Fibroblast of villous mesenchyme (primary cell): Measurements from ENCODE around the gene CORO1C. TPM values are rescaled to one million over a fixed set of nuclear protein-coding genes. Genes with fewer than 3 reads are reported as not detected.
A peak's percentile ranks its signal among the peaks of the same experiment; 100 is the strongest.
"Not testable (repeated sequence)": the region's sequence is repeated elsewhere in the genome, so short reads cannot be mapped to it uniquely, and the experiment has no call there.

Experiments
- DNase-seq: peaks from one replicate; pipeline ENCODE4 v3.0.0-alpha.2; 2010; ENCODE audit warnings: low read depth
- H3K4me3 ChIP-seq: 2 replicates; pipeline ENCODE4 v1.5.1; 2011; ENCODE audit warnings: low read depth, mild to moderate bottlenecking, low read length
- CTCF ChIP-seq: IDR thresholded peaks from 2 replicates; pipeline ENCODE4 v1.5.1; 2012; ENCODE audit warnings: low read depth, mild to moderate bottlenecking, low read length; ENCODE audit not compliant: insufficient read depth
- total RNA-seq: library from RNA; depleted of rRNA; stranded (reverse); fragments of >200 nt; gene quantifications from 2 replicates; pipeline ENCODE4 v1.2.3, GENCODE V29; 2012

CORO1C gene
- total RNA-seq, 1 donor, result 433 TPM

GRCh38 chr12:108744021-108744897, 12.9 kb upstream of the CORO1C start:
- no peak for DNase-seq
- TF ChIP-seq CTCF, result no peak
- H3K4me3 ChIP-seq, result no peak overlapping the region

GRCh38 chr12:108738170-108738569, 6.9 kb upstream of the CORO1C start:
- no peak overlapping the region for H3K4me3 ChIP-seq
- no peak for DNase-seq
- no peak for TF ChIP-seq CTCF

- TF ChIP-seq CTCF, result no peak
- H3K4me3 ChIP-seq, result no peak overlapping the region
- no peak for DNase-seq
These were observed 4.5 kb upstream of the CORO1C start for GRCh38 chr12:108735855-108736254.

- no peak for TF ChIP-seq CTCF
- peak; percentile 70 for DNase-seq
- no peak overlapping the region for H3K4me3 ChIP-seq
These were observed 3.0 kb upstream of the CORO1C start for GRCh38 chr12:108734200-108734906.

GRCh38 chr12:108733230-108733531, 1.9 kb upstream of the CORO1C start:
- not testable (repeated sequence) for H3K4me3 ChIP-seq, DNase-seq

- no peak for DNase-seq
- TF ChIP-seq CTCF, result no peak
- H3K4me3 ChIP-seq, result peak overlapping the region; percentile 91
These were observed 1.3 kb upstream of the CORO1C start for GRCh38 chr12:108732489-108733229.

GRCh38 chr12:108731866-108732461, 646 bp upstream of the CORO1C start:
- peak; percentile 99 for DNase-seq
- peak overlapping the region; percentile 91 for H3K4me3 ChIP-seq
- TF ChIP-seq CTCF, result no peak
